Naive B cell (primary cell): ENCODE data around the gene SPG21. TPM values are rescaled to one million over a fixed set of nuclear protein-coding genes. Genes with fewer than 3 reads are reported as not detected.

Source experiments
- ATAC-seq, 2 donors: fragments of 150-1000 bp; cut with Tn5 transposase; 2 replicates each; pipeline ENCODE4 v1.10.0; 2021; ENCODE audit warnings: low read depth in 2 of 2, mild to moderate bottlenecking in 2 of 2, moderate library complexity in 2 of 2
- DNase-seq: peaks from one replicate; pipeline ENCODE4 v3.0.0; 2022
- H3K27ac Mint-ChIP-seq, 6 donors: one replicate each; pipeline ENCODE4 v1.8.0; 2020 to 2022; ENCODE audit warnings: mild to moderate bottlenecking in 6 of 6, mixed read lengths in 6 of 6, moderate library complexity in 5 of 6, inconsistent platforms in 2 of 6
- H3K27me3 Mint-ChIP-seq, 3 donors: one replicate each; pipeline ENCODE4 v1.8.0; 2021 to 2022; ENCODE audit warnings: mixed read lengths in 3 of 3, mild to moderate bottlenecking in 1 of 3
- H3K36me3 Mint-ChIP-seq, 2 donors: one replicate each; pipeline ENCODE4 v1.8.0; 2020 to 2022; ENCODE audit warnings: mixed read lengths in 2 of 2, inconsistent platforms in 1 of 2, mild to moderate bottlenecking in 1 of 2
- H3K4me1 Mint-ChIP-seq, 3 donors: one replicate each; pipeline ENCODE4 v1.8.0; 2020 to 2022; ENCODE audit warnings: mixed read lengths in 3 of 3, inconsistent platforms in 1 of 3, mild to moderate bottlenecking in 1 of 3, moderate library complexity in 1 of 3
- H3K4me3 Mint-ChIP-seq, 8 donors: one replicate each; pipeline ENCODE4 v1.8.0; 2020 to 2022; ENCODE audit warnings: mild to moderate bottlenecking in 8 of 8, mixed read lengths in 8 of 8, moderate library complexity in 8 of 8, inconsistent platforms in 2 of 8
- H3K9me3 Mint-ChIP-seq, 7 donors: one replicate each; pipeline ENCODE4 v1.8.0; 2020 to 2022; ENCODE audit warnings: mixed read lengths in 7 of 7, mild to moderate bottlenecking in 5 of 7, inconsistent platforms in 2 of 7, moderate library complexity in 1 of 7
- polyA plus RNA-seq, 6 donors: library from polyadenylated mRNA; unstranded; fragments of 300-500 nt; fragmentation: Illumina TruSeq; gene quantifications; one replicate each; pipeline ENCODE4 v1.2.3, GENCODE V29; 2021; ENCODE audit warnings: low read depth in 6 of 6

Gene SPG21
- polyA plus RNA-seq, 6 donors from 2014 or later: 190 to 258 (median 205) TPM

DNA sequence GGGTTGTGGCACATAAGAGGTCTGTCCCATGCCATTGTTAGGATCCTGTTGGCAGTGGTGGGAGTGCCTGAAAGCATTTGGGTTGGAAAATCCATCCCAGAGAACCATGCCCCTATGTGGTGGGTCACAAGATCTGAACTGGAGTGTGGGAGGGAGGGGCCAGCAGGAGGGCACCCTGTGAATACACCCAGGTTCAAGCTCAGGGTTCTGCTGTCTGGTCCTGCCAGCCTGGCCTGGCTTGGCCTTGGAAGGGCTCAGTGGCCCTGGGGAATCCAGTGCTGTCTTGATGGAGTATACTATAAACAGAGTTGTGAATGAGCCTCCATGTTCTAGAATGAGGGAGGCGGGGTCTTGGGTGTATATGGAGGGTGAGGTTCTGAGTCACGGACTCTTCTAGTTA lies 66.2 kb downstream of the SPG21 start:
- DNase-seq: no peak
- no peak for ATAC-seq
- Mint-ChIP-seq H3K27ac (no peak overlapping the region), H3K9me3 (no peaks in the 10 kb centered on the region), H3K36me3 (no peaks in the 10 kb centered on the region), H3K4me3 (no peak overlapping the region), H3K4me1 (peaks cover 0 to 12% (median 10%) of the 10 kb centered on the region in 3 donors), H3K27me3 (no peaks in the 10 kb centered on the region)

DNA sequence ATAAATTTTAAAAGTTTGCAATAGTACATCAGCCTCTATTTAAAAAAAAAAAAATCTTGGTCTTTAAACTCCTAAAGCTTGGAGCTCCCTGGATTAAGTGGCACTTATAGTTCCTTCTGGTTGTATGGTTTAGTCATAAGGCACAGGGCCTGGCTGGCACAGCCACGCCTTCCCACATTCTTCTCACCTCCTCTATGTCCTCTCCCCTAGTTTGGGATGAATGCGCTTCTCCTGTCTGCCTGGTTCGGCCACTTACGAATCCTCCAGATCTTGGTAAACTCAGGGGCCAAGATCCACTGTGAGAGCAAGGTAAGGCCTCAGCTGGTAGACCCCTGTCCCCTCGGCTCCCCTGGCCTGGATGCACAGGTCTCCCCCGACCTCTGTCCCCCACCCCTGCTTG lies 68.0 kb downstream of the SPG21 start:
- DNase-seq (no peak), ATAC-seq (no peak)
- Mint-ChIP-seq H3K27me3 (no peaks in the 10 kb centered on the region), H3K27ac (no peak overlapping the region), H3K4me1 (peaks cover 0 to 4% (median 2%) of the 10 kb centered on the region in 3 donors), H3K9me3 (no peaks in the 10 kb centered on the region), H3K4me3 (no peak overlapping the region), H3K36me3 (no peaks in the 10 kb centered on the region)

DNA sequence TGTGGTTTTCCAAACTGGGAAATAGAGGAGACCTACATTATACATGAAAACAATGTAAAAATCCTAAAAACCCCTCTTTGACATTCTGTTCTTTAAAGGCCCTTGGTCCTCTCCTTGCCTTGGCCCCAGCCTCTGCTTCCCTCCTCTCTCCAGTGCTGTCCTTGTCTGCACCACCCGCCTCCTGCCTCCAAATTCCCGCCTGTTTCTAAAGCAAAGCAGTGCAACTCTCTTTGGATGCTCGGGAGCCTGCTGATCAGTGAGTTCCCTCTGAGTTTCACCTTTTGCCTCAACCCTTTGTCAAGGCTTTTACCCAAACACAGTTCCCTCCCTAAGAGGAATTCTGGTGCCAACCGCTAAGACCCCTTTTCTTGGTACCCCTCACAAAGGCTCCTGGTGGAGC lies 70.0 kb downstream of the SPG21 start:
- Mint-ChIP-seq H3K4me1 (peaks cover under 1 to 7% (median 2%) of the 10 kb centered on the region in 3 donors), H3K36me3 (no peaks in the 10 kb centered on the region), H3K27me3 (no peaks in the 10 kb centered on the region), H3K4me3 (no peak overlapping the region), H3K9me3 (no peaks in the 10 kb centered on the region), H3K27ac (peak overlapping the region in 2 of 6 donors; percentile 55 to 59)
- ATAC-seq (no peak), DNase-seq (no peak)

DNA sequence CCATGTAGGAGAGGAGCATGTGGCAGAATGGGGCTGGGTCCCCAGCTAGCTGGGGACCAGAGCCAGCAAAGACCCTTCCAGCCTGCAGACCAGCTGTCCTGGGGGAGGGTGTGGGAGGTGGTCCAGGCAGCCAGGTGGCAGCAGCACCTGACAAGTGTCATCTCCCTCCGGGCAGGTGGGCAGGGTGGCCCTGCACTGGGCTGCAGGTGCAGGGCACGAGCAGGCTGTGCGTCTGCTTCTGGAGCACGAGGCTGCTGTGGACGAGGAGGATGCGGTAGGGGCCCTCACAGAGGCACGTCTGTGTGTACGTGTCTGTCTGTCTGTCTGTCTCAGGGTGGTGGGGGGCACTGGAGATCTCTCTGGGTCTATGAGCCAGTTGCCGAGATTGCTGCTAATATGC lies 72.5 kb downstream of the SPG21 start:
- peaks cover 2 to 9% (median 4%) of the 10 kb centered on the region in 3 donors for H3K4me1 Mint-ChIP-seq
- H3K36me3 Mint-ChIP-seq: no peaks in the 10 kb centered on the region
- no peak overlapping the region for H3K4me3 Mint-ChIP-seq
- peak overlapping the region in 2 of 6 donors; percentile 65 to 74 for H3K27ac Mint-ChIP-seq
- ATAC-seq (no peak), DNase-seq (no peak)
- no peaks in the 10 kb centered on the region for H3K9me3 Mint-ChIP-seq
- peaks cover 0 to 6% (median 0%) of the 10 kb centered on the region in 3 donors for H3K27me3 Mint-ChIP-seq

DNA sequence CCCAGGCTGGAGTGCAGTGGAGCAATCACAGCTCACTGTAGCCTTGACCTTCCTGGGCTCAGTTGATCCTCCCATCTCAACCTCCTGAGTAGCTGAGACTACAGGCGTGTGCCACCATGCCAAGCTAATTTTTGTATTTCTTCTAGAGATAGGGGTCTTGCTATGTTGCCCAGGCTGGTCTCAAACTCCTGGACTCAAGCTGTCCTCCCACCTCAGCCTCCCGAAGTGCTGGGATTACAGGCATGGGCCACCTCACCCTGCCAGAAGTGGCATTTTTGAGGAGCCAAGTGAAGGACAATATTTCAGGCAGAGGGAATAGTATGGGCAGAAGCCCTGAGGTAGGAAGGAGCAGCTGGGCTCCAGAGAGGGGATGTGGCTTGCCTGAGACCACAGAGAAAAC lies 73.3 kb downstream of the SPG21 start:
- Mint-ChIP-seq H3K4me3 (no peak overlapping the region), H3K36me3 (no peaks in the 10 kb centered on the region), H3K27ac (no peak overlapping the region), H3K9me3 (no peaks in the 10 kb centered on the region), H3K4me1 (peaks cover 4 to 12% (median 6%) of the 10 kb centered on the region in 3 donors), H3K27me3 (peaks cover under 1 to 11% (median 3%) of the 10 kb centered on the region in 3 donors)
- ATAC-seq (no peak), DNase-seq (no peak)

DNA sequence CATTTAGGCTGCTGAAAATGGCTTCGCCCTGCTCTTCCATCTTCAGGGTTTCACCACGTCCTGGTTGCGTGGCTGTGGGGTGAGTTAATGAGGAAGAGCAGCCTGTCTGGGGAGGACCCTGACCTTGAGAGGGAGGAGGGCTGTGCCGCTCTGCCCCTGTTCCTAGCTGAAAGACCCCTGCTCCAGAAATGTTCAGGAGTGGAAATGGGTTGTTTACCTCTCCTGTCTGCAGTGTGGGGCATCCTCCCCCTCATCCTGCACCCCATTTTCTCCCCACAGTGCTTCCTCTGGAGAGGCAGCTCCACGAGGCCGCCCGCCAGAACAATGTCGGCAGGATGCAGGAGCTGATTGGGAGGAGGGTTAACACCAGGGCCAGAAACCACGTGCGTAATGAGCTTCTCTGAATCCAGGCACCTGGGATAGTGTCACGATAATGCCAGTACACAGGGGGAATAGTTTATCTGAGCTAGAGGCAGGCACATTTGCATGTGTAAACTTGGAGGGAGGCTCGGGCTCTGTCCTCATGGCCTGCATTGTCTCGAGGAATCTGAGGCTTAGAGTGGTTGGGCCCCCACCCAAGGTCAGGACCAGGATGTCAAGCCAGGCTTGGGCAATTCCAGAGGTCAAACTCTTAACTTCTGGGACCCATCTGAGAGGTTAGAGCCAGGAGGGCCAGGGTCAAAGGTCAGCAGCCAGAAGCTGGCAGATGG lies 74.0 kb downstream of the SPG21 start:
- Mint-ChIP-seq H3K4me1 (peaks cover 8 to 18% (median 13%) of the 10 kb centered on the region in 3 donors), H3K27ac (peak overlapping the region in 2 of 6 donors; percentile 3 to 16), H3K36me3 (no peaks in the 10 kb centered on the region), H3K27me3 (peaks cover 8 to 18% (median 10%) of the 10 kb centered on the region in 3 donors), H3K9me3 (no peaks in the 10 kb centered on the region), H3K4me3 (peak overlapping the region in 1 of 8 donors; percentile 50)
- DNase-seq (no peak), ATAC-seq (no peak)

Other genes with a start within 250 kb of the SPG21 start
- under 1 TPM in 4 of 6 donors, not detected in 2; 0.29 to 0.64 (median 0.30) TPM for gene RBPMS2, start 214.3 kb downstream of the SPG21 start, polyA plus RNA-seq
- under 1 TPM in 3 of 6 donors, not detected in 3; 0.24 to 0.62 (median 0.45) TPM for gene PIF1, start 164.3 kb downstream of the SPG21 start, polyA plus RNA-seq
- gene PLEKHO2, start 148.0 kb downstream of the SPG21 start, polyA plus RNA-seq: 10 to 100 TPM in 5 of 6 donors, 1 to 10 TPM in 1; 9.7 to 20.7 (median 14.4) TPM
- 1 to 10 TPM in 3 of 6 donors, under 1 TPM in 2, not detected in 1; 0.14 to 3.3 (median 1.3) TPM for gene ANKDD1A, start 78.0 kb downstream of the SPG21 start, polyA plus RNA-seq
- gene MTFMT, start 39.7 kb upstream of the SPG21 start, polyA plus RNA-seq: 10 to 100 TPM; 16.3 to 25.2 (median 19.5) TPM
- not detected for gene SLC51B, start 55.5 kb upstream of the SPG21 start, polyA plus RNA-seq
- gene RASL12, start 78.1 kb upstream of the SPG21 start, polyA plus RNA-seq: not detected
- gene KBTBD13, start 86.8 kb upstream of the SPG21 start, polyA plus RNA-seq: not detected
- gene UBAP1L, start 125.3 kb upstream of the SPG21 start, polyA plus RNA-seq: under 1 TPM in 4 of 6 donors, not detected in 2; 0.04 to 0.52 (median 0.24) TPM
- gene PDCD7, start 143.9 kb upstream of the SPG21 start, polyA plus RNA-seq: 10 to 100 TPM in 5 of 6 donors, 1 to 10 TPM in 1; 7.7 to 20.7 (median 14.5) TPM
- 10 to 100 TPM; 21.1 to 33.5 (median 29.6) TPM for gene CLPX, start 195.4 kb upstream of the SPG21 start, polyA plus RNA-seq
- gene CILP, start 221.6 kb upstream of the SPG21 start, polyA plus RNA-seq: not detected